OCI-LY1 (cell line): ENCODE data around the gene NEUROG2.

ENCODE experiments used
- H2AFZ ChIP-seq: fragments of 200-600 bp; sonication (generic), shearing (Covaris generic); 2 replicates; pipeline ENCODE4 v1.6.0; 2014; ENCODE audit warnings: antibody characterized with exemption, mild to moderate bottlenecking, low read length
- H3F3A ChIP-seq: fragments of 200-600 bp; sonication (generic), shearing (Covaris generic); 2 replicates; pipeline ENCODE4 v1.6.0; 2014; ENCODE audit warnings: mild to moderate bottlenecking, antibody characterized with exemption, low read length, moderate library complexity; ENCODE audit not compliant: insufficient read depth
- H3K27ac ChIP-seq: fragments of 200-600 bp; sonication (generic); 2 replicates; pipeline ENCODE4 v1.5.1; 2014; ENCODE audit warnings: low read length, mixed run types, mild to moderate bottlenecking, low read depth; ENCODE audit not compliant: poor library complexity, severe bottlenecking
- H3K27me3 ChIP-seq: fragments of 200-600 bp; sonication (generic); 2 replicates; pipeline ENCODE4 v1.6.0; 2014; ENCODE audit warnings: antibody characterized with exemption, mild to moderate bottlenecking, low read length, moderate library complexity; ENCODE audit not compliant: insufficient read depth
- H3K36me3 ChIP-seq: fragments of 200-600 bp; sonication (generic); 2 replicates; pipeline ENCODE4 v1.6.1; 2014; ENCODE audit warnings: mild to moderate bottlenecking, antibody characterized with exemption, low read length, moderate library complexity, mixed read lengths; ENCODE audit not compliant: insufficient read depth
- H3K4me1 ChIP-seq: fragments of 200-600 bp; sonication (generic); 2 replicates; pipeline ENCODE4 v1.5.1; 2014; ENCODE audit warnings: mild to moderate bottlenecking, low read length, moderate library complexity; ENCODE audit not compliant: insufficient read depth, severe bottlenecking
- H3K4me2 ChIP-seq: fragments of 200-600 bp; sonication (generic), shearing (Covaris generic); 2 replicates; pipeline ENCODE4 v1.6.1; 2014; ENCODE audit warnings: low read length
- H3K4me3 ChIP-seq: fragments of 200-600 bp; sonication (generic); 2 replicates; pipeline ENCODE4 v1.5.1; 2014; ENCODE audit warnings: low read length, low read depth, mild to moderate bottlenecking, mixed read lengths; ENCODE audit not compliant: poor library complexity, severe bottlenecking
- H3K79me2 ChIP-seq: fragments of 200-600 bp; shearing (Covaris generic); 2 replicates; pipeline ENCODE4 v1.6.1; 2016; ENCODE audit warnings: mixed run types, low read length, mixed read lengths; ENCODE audit not compliant: insufficient read depth
- H3K9ac ChIP-seq: fragments of 200-600 bp; sonication (generic), shearing (Covaris generic); 2 replicates; pipeline ENCODE4 v1.6.1; 2014; ENCODE audit warnings: mild to moderate bottlenecking, low read length, mixed read lengths
- H3K9me2 ChIP-seq: fragments of 200-600 bp; sonication (generic), shearing (Covaris generic); 2 replicates; pipeline ENCODE4 v1.6.1; 2014; ENCODE audit warnings: low read depth, mild to moderate bottlenecking, low read length, mixed read lengths
- H3K9me3 ChIP-seq: fragments of 200-600 bp; shearing (Covaris generic); 2 replicates; pipeline ENCODE4 v1.6.1; 2014; ENCODE audit warnings: low read length, mixed read lengths
- H4K20me1 ChIP-seq: fragments of 200-600 bp; sonication (generic), shearing (Covaris generic); 2 replicates; pipeline ENCODE4 v1.6.0; 2016; ENCODE audit warnings: mild to moderate bottlenecking, low read length; ENCODE audit not compliant: insufficient read depth
- EZH2 ChIP-seq: fragments of 200-600 bp; sonication (generic), shearing (Covaris generic); IDR thresholded peaks from 2 replicates; pipeline ENCODE4 v1.8.0; 2017; ENCODE audit warnings: borderline replicate concordance, mixed run types, mild to moderate bottlenecking, antibody characterized with exemption, low read length, moderate library complexity, mixed read lengths
- TF ChIP-seq, protein P1 (sequence below): fragments of 200-600 bp; sonication (generic), shearing (Covaris generic); IDR thresholded peaks from 2 replicates; pipeline ENCODE4 v1.5.1; 2017; ENCODE audit warnings: mild to moderate bottlenecking, antibody characterized with exemption, low read length, moderate library complexity, mixed read lengths

Gene NEUROG2

DNA sequence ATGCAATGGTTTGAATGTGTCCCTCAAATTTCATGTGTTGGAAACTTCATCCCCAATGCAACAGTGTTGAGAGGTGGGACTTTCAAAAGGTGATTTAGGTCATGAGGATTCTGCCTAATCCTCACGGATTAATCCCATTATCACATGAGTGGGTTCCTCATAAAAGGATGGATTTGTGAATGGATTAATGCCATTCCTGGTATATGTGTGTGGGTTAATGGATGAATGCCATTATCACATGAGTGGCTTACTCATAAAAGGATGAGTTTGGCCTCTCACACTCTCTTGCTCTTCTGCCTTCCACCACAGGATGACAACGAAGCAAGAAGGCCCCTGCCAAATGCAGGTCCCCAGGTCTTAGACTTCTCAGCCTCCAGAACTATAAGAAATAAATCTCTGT, 30.5 kb upstream of the NEUROG2 start:
- H3K9ac ChIP-seq, result no peak overlapping the region
- no peak overlapping the region for H3K4me3 ChIP-seq
- no peak for TF ChIP-seq EZH2
- TF ChIP-seq, protein P1, sequence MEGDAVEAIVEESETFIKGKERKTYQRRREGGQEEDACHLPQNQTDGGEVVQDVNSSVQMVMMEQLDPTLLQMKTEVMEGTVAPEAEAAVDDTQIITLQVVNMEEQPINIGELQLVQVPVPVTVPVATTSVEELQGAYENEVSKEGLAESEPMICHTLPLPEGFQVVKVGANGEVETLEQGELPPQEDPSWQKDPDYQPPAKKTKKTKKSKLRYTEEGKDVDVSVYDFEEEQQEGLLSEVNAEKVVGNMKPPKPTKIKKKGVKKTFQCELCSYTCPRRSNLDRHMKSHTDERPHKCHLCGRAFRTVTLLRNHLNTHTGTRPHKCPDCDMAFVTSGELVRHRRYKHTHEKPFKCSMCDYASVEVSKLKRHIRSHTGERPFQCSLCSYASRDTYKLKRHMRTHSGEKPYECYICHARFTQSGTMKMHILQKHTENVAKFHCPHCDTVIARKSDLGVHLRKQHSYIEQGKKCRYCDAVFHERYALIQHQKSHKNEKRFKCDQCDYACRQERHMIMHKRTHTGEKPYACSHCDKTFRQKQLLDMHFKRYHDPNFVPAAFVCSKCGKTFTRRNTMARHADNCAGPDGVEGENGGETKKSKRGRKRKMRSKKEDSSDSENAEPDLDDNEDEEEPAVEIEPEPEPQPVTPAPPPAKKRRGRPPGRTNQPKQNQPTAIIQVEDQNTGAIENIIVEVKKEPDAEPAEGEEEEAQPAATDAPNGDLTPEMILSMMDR, result no peak
- no peaks in the 10 kb centered on the region for H3K4me1 ChIP-seq
- no peak overlapping the region for H3K27ac ChIP-seq
- no peaks in the 10 kb centered on the region for H3K79me2 ChIP-seq
- no peaks in the 10 kb centered on the region for H3F3A ChIP-seq
- no peaks in the 10 kb centered on the region for H3K9me3 ChIP-seq
- no peaks in the 10 kb centered on the region for H4K20me1 ChIP-seq
- H3K27me3 ChIP-seq, result no peaks in the 10 kb centered on the region
- no peaks in the 10 kb centered on the region for H3K9me2 ChIP-seq
- H3K36me3 ChIP-seq, result no peaks in the 10 kb centered on the region
- H3K4me2 ChIP-seq, result no peak overlapping the region
- H2AFZ ChIP-seq, result no peak overlapping the region

DNA sequence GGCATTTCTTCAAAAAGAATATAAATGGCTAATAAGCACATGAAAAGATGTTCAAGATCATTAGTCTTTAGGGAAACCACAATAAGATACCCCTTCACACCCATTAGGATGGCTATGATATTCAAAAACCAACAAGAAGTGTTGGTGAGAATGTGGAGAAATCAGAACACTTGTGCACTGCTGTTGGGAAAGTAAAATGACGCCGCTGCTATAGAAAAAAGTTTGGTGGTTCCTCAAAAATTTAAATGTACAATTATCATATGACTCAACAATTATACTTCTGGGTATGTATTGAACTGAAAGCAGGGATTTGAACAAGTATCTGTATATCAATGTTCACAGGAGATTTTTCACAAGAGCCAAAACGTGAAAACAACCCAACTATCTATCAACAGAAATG, 29.4 kb upstream of the NEUROG2 start:
- Histone ChIP-seq H3K27me3 (no peaks in the 10 kb centered on the region), H3K4me3 (no peak overlapping the region), H3K9ac (no peak overlapping the region), H2AFZ (no peak overlapping the region), H3K4me2 (no peak overlapping the region), H3K36me3 (no peaks in the 10 kb centered on the region), H3K4me1 (no peaks in the 10 kb centered on the region), H3K79me2 (no peaks in the 10 kb centered on the region), H3K27ac (no peak overlapping the region), H4K20me1 (no peaks in the 10 kb centered on the region), H3F3A (no peaks in the 10 kb centered on the region), H3K9me3 (no peaks in the 10 kb centered on the region), H3K9me2 (no peaks in the 10 kb centered on the region)
- no peak for TF ChIP-seq EZH2
- TF ChIP-seq, protein P1, result no peak

DNA sequence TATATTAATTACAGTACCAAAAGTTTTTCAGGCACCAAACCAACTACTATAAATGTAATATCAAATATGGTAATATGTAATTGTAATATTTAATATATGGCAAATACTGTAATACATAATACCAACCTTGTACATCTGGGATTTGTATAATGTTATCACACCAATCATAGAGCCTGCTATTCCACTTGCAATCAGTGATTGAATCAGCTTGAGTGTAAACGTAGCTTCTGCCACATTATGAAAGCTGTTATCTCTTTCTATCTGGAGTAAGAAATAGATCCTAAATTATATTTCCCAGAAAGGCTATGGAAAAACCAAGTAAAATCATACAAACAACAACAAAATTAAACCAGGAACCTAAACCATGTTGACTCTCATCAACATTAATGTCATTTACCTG, 24.7 kb upstream of the NEUROG2 start:
- H3K4me3 ChIP-seq, result no peak overlapping the region
- no peaks in the 10 kb centered on the region for H3F3A ChIP-seq
- no peaks in the 10 kb centered on the region for H3K4me1 ChIP-seq
- no peaks in the 10 kb centered on the region for H4K20me1 ChIP-seq
- TF ChIP-seq, protein P1, result no peak
- TF ChIP-seq EZH2, result no peak
- no peak overlapping the region for H3K27ac ChIP-seq
- H3K79me2 ChIP-seq, result no peaks in the 10 kb centered on the region
- H3K9me2 ChIP-seq, result no peaks in the 10 kb centered on the region
- no peaks in the 10 kb centered on the region for H3K27me3 ChIP-seq
- H3K9ac ChIP-seq, result no peak overlapping the region
- no peak overlapping the region for H2AFZ ChIP-seq
- H3K36me3 ChIP-seq, result peaks cover 3% of the 10 kb centered on the region
- H3K9me3 ChIP-seq, result no peaks in the 10 kb centered on the region
- no peak overlapping the region for H3K4me2 ChIP-seq
